ENCODE results near the gene RMND5B. TPM values are rescaled to one million over a fixed set of nuclear protein-coding genes. Genes with fewer than 3 reads are reported as not detected.
A peak's percentile ranks its signal among the peaks of the same experiment; 100 is the strongest.

RMND5B gene
- total and polyA plus RNA-seq, 8 donors: 28.9 to 41.5 (median 30.3) TPM

- Histone ChIP-seq H3K4me1 (peaks cover 9 to 17% of the 10 kb centered on the region in 2 donors), H3K4me3 (no peak overlapping the region), H3K9me3 (no peaks in the 10 kb centered on the region), H3K36me3 (peaks cover 0 to 56% of the 10 kb centered on the region in 2 donors), H3K27ac (no peak overlapping the region), H3K27me3 (no peaks in the 10 kb centered on the region)
- TF ChIP-seq CTCF (IDR thresholded peaks at IDR 0.05): no peak
- no peak for DNase-seq
- ATAC-seq: no peak
- intact Hi-C loops (cut with DNase I): no loop called here
These were observed 20.3 kb downstream of the RMND5B start for GRCh38 chr5:178150977-178151734.

- TF ChIP-seq CTCF (IDR thresholded peaks at IDR 0.05): no peak
- Histone ChIP-seq H3K9me3 (no peaks in the 10 kb centered on the region), H3K4me3 (peak overlapping the region; percentile 75 to 87), H3K27me3 (no peaks in the 10 kb centered on the region), H3K36me3 (peaks cover 0 to 39% of the 10 kb centered on the region in 2 donors), H3K4me1 (peaks cover 9 to 17% of the 10 kb centered on the region in 2 donors), H3K27ac (peak overlapping the region in 1 of 2 donors; percentile 80)
- ATAC-seq (no peak), DNase-seq (no peak)
- intact Hi-C loops (cut with DNase I): no loop called here
These were observed 22.0 kb downstream of the RMND5B start for GRCh38 chr5:178152491-178153444.

GRCh38 chr5:178153530-178154340, 22.9 kb downstream of the RMND5B start, which contains the start of gene NHP2:
Gene NHP2, minus strand, starts transcription at chr5:178153885. Its CDS starts 68 bp downstream, at chr5:178153817.
- no peaks in the 10 kb centered on the region for H3K9me3 ChIP-seq
- intact Hi-C loops (cut with DNase I): no loop called here
- peak; percentile 100 for ATAC-seq
- H3K4me1 ChIP-seq: peaks cover 9 to 17% of the 10 kb centered on the region in 2 donors
- H3K36me3 ChIP-seq: peaks cover 0 to 30% of the 10 kb centered on the region in 2 donors
- peak within 1 kb of the TSS; percentile 75 to 87 for H3K4me3 ChIP-seq
- peak within 1 kb of the TSS; percentile 16 to 80 for H3K27ac ChIP-seq
- no peak for TF ChIP-seq CTCF (IDR thresholded peaks at IDR 0.05)
- no peaks in the 10 kb centered on the region for H3K27me3 ChIP-seq
- peak; percentile 97 to 99 (median 99) for DNase-seq

DNA sequence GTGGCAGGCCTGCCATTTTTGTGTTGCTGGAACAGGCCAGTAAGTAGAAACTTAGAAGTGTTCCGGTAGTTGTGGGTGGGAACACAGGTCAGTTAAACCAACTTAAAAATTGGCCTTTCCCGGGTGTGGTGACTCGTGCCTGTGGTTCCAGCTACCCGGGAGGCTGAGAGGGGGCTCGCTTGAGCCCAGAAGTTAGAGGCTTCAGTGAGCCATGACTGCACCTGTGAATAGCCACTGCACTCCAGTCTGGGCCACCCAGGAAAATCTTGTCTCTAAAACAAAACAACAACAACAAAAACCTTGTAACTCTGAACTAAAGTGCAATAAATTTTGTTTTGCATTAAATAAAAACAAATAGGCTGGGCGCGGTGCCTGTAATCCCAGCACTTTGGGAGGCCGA, 24.3 kb downstream of the RMND5B start:
- intact Hi-C loops (cut with DNase I): no loop called here

More for the DNA sequence above, 24.3 kb downstream of the RMND5B start:
- Histone ChIP-seq H3K4me1 (peaks cover 9 to 17% of the 10 kb centered on the region in 2 donors), H3K36me3 (peaks cover 0 to 16% of the 10 kb centered on the region in 2 donors), H3K9me3 (no peaks in the 10 kb centered on the region), H3K27ac (no peak overlapping the region), H3K27me3 (no peaks in the 10 kb centered on the region), H3K4me3 (no peak overlapping the region)
- DNase-seq (no peak), ATAC-seq (no peak)
- TF ChIP-seq CTCF (IDR thresholded peaks at IDR 0.05): no peak
